IPS DF 6.9 (cell line): ENCODE data around the gene IFT57.
A peak's percentile ranks its signal among the peaks of the same experiment; 100 is the strongest.

Experiments
- DNase-seq: peaks from one replicate; pipeline ENCODE4 v3.0.0-alpha.2; 2013; ENCODE audit warnings: low read depth, low spot score
- H3K27ac ChIP-seq: one replicate; pipeline ENCODE4 v1.5.1; 2013; ENCODE audit warnings: low read length, control low read depth
- H3K27me3 ChIP-seq: 2 replicates; pipeline ENCODE4 v1.6.1; 2013; ENCODE audit warnings: mild to moderate bottlenecking, low read length; ENCODE audit not compliant: control insufficient read depth, insufficient read depth
- H3K36me3 ChIP-seq: 2 replicates; pipeline ENCODE4 v1.6.1; 2013; ENCODE audit warnings: low read length; ENCODE audit not compliant: control insufficient read depth, insufficient read depth
- H3K4me1 ChIP-seq: 2 replicates; pipeline ENCODE4 v1.6.1; 2013; ENCODE audit warnings: low read length; ENCODE audit not compliant: control insufficient read depth, insufficient read depth
- H3K4me3 ChIP-seq: 2 replicates; pipeline ENCODE4 v1.5.1; 2013; ENCODE audit warnings: mild to moderate bottlenecking, low read length
- H3K9me3 ChIP-seq: 2 replicates; pipeline ENCODE4 v1.6.1; 2013; ENCODE audit warnings: low read length, inconsistent platforms; ENCODE audit not compliant: control insufficient read depth, insufficient read depth
- WGBS: extraction: QIAGEN DNeasy Blood & Tissue Kit; methylation state at CpG from one replicate; pipeline ENCODE4 v1.1.7; 2013; ENCODE audit warnings: mixed read lengths, missing lambda C conversion rate; ENCODE audit not compliant: insufficient read length, insufficient coverage; 5-methylcytosine and 5-hydroxymethylcytosine counted together

The IFT57 gene

GRCh38 chr3:108241721-108242120 lies 19.5 kb upstream of the IFT57 start:
- Histone ChIP-seq H3K27me3 (no peaks in the 10 kb centered on the region), H3K4me3 (no peak overlapping the region), H3K27ac (no peak overlapping the region), H3K9me3 (no peaks in the 10 kb centered on the region), H3K36me3 (no peaks in the 10 kb centered on the region), H3K4me1 (no peaks in the 10 kb centered on the region)
- WGBS: no CpG with 5 or more reads among the region's 6 CpGs
- DNase-seq: no peak

- Histone ChIP-seq H3K27ac (no peak overlapping the region), H3K36me3 (no peaks in the 10 kb centered on the region), H3K4me1 (no peaks in the 10 kb centered on the region), H3K4me3 (no peak overlapping the region), H3K27me3 (no peaks in the 10 kb centered on the region), H3K9me3 (no peaks in the 10 kb centered on the region)
- no peak for DNase-seq
- WGBS: no CpG with 5 or more reads among the region's 2 CpGs
These were observed 18.9 kb upstream of the IFT57 start for GRCh38 chr3:108241146-108241545.

- DNase-seq: no peak
- no peaks in the 10 kb centered on the region for H3K9me3 ChIP-seq
- no peaks in the 10 kb centered on the region for H3K36me3 ChIP-seq
- no peak overlapping the region for H3K4me3 ChIP-seq
- no peaks in the 10 kb centered on the region for H3K4me1 ChIP-seq
- H3K27ac ChIP-seq: no peak overlapping the region
- no peaks in the 10 kb centered on the region for H3K27me3 ChIP-seq
- no CpG with 5 or more reads among the region's 1 CpG for WGBS
These were observed 16.9 kb upstream of the IFT57 start for GRCh38 chr3:108239082-108239481.

DNA sequence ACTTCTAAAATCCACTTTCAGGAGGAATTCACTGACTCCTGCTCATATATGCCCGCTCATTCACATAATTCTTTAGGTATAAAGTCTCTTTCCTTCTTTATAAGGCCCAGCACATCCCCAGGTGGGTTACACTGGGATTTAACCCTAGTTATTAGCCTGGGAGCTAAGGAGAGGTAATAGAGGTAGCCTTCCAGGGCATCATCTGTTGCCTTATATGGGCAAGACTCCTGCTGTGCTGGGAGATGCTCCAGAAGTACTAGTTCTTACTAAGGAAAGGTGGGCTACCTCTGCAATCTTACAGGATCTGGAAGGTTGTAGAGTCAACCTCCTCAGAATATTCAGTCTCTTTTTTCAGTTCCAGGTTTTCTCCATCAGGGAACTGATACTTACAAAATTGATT lies 13.1 kb upstream of the IFT57 start:
- Histone ChIP-seq H3K9me3 (no peaks in the 10 kb centered on the region), H3K27ac (no peak overlapping the region), H3K4me1 (no peaks in the 10 kb centered on the region), H3K27me3 (no peaks in the 10 kb centered on the region), H3K4me3 (no peak overlapping the region), H3K36me3 (no peaks in the 10 kb centered on the region)
- DNase-seq: no peak
- WGBS: no CpG with 5 or more reads among the region's 1 CpG

DNA sequence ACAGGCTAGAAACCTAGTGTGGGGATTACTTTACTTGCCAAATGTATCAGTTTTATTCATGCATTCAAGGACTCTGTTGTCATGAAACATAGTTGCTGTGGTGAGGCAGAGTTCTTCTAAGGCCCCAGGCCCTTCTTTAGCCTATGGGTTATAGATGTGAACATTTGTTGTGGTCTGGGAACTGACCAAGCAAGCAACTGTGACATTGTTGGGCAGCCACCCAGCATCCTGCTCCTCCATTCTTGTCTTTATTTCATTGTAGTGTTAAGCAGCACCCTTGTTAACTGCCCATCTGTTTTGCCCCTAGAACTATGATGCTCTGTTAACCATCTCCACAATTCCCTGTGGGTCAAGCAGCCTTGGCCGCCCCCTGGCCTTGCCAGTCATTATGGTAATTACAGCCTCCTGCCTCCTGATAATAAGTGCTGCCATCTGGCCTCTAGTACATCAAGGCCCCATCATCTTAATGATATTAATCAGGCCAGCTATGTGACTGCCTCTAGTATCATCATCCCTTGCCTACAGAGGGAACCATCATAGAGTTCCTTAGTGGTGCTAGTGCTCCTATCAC lies 12.2 kb upstream of the IFT57 start:
- H3K27ac ChIP-seq: no peak overlapping the region
- no peak for DNase-seq
- WGBS: no CpG with 5 or more reads among the region's 1 CpG

GRCh38 chr3:108228286-108228685 lies 6.1 kb upstream of the IFT57 start:
- Histone ChIP-seq H3K9me3 (no peaks in the 10 kb centered on the region), H3K4me3 (no peak overlapping the region), H3K27me3 (no peaks in the 10 kb centered on the region), H3K36me3 (no peaks in the 10 kb centered on the region), H3K27ac (no peak overlapping the region), H3K4me1 (no peaks in the 10 kb centered on the region)
- WGBS: no CpG with 5 or more reads among the region's 1 CpG
- no peak for DNase-seq

More for the DNA sequence above, 12.2 kb upstream of the IFT57 start:
- Histone ChIP-seq H3K4me3 (no peak overlapping the region), H3K4me1 (no peaks in the 10 kb centered on the region), H3K9me3 (no peaks in the 10 kb centered on the region), H3K36me3 (no peaks in the 10 kb centered on the region), H3K27me3 (no peaks in the 10 kb centered on the region)

- H3K27ac ChIP-seq: no peak overlapping the region
- no peak overlapping the region for H3K4me3 ChIP-seq
- no peaks in the 10 kb centered on the region for H3K9me3 ChIP-seq
- H3K36me3 ChIP-seq: no peaks in the 10 kb centered on the region
- no peaks in the 10 kb centered on the region for H3K27me3 ChIP-seq
- no peak for DNase-seq
- WGBS: no CpG with 5 or more reads among the region's 6 CpGs
- H3K4me1 ChIP-seq: no peaks in the 10 kb centered on the region
These were observed 4.9 kb upstream of the IFT57 start for GRCh38 chr3:108227131-108227530.

DNA sequence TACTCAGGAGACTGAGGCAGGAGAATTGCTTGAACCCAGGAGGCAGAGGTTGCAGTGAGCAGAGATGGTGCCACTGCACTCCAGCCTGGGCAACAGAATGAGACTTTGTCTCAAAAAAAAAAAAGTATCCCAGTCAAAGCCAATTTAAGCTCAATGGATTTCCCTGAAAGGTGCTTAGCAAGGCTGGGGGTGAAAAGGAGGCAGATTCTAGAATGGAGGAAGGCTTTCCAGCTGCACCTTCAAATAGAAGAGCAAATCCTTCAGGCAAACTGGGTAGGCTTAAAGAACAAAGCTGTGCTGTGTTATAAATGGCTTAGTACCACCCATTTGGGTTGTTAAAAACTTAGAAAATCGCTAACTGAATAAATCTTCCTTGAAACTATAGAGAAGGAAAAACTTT lies 3.0 kb upstream of the IFT57 start:
- DNase-seq: no peak
- Histone ChIP-seq H3K36me3 (no peaks in the 10 kb centered on the region), H3K4me3 (no peak overlapping the region), H3K9me3 (no peaks in the 10 kb centered on the region), H3K4me1 (no peaks in the 10 kb centered on the region), H3K27me3 (no peaks in the 10 kb centered on the region), H3K27ac (no peak overlapping the region)
- no CpG with 5 or more reads among the region's 1 CpG for WGBS

GRCh38 chr3:108223928-108224327 lies 1.7 kb upstream of the IFT57 start:
- no peak overlapping the region for H3K4me3 ChIP-seq
- H3K27ac ChIP-seq: no peak overlapping the region
- no peaks in the 10 kb centered on the region for H3K36me3 ChIP-seq
- H3K27me3 ChIP-seq: no peaks in the 10 kb centered on the region
- no peaks in the 10 kb centered on the region for H3K9me3 ChIP-seq
- DNase-seq: no peak
- no CpG with 5 or more reads among the region's 4 CpGs for WGBS
- H3K4me1 ChIP-seq: no peaks in the 10 kb centered on the region

DNA sequence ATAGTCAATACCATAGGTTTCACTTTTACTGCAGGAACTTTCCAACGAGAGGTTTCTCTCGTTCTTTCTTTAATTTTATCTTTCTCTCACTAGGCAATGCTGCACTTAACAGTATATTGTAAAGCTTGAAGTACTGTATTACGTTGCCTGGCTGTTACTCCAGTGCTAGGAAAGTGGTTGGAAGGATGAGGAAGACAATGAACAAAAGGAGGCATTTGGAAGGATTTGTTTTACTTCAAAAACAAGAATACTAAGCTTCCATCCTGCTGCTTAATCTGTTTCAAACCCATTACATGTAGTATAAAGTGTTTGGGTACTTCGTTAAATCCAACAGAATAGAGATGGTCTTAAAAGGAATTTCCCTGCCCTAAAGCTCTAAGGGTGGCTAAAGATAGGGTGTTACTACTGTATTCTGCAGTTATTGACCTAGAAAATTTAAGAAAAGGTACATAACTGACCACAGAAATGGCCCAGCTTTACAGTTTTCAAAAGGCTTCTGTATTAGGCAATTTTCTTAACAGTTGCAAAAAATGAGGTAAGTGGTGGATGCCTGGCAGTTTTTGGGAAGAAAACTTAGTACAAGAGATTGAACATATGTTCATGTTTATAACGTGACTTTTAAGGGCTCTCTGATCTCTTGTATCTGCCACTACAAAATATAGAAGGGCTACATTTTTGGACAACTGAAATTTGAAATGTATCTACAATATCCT lies 785 bp upstream of the IFT57 start:
- Histone ChIP-seq H3K36me3 (no peaks in the 10 kb centered on the region), H3K27me3 (no peaks in the 10 kb centered on the region), H3K9me3 (no peaks in the 10 kb centered on the region), H3K4me1 (no peaks in the 10 kb centered on the region), H3K27ac (no peak overlapping the region), H3K4me3 (peak overlapping the region; percentile 16; the same call in 1 of the 2 replicates)
- WGBS: no CpG with 5 or more reads among the region's 5 CpGs
- DNase-seq: no peak

- no peak for DNase-seq
- no peak overlapping the region for H3K27ac ChIP-seq
- no peak overlapping the region; the same call in 1 of the 2 replicates for H3K4me3 ChIP-seq
- H3K4me1 ChIP-seq: no peaks in the 10 kb centered on the region
- WGBS: no CpG with 5 or more reads among the region's 6 CpGs
- H3K27me3 ChIP-seq: no peaks in the 10 kb centered on the region
- H3K9me3 ChIP-seq: no peaks in the 10 kb centered on the region
- H3K36me3 ChIP-seq: no peaks in the 10 kb centered on the region
These were observed 831 bp downstream of the IFT57 start for GRCh38 chr3:108221393-108221792.
